Heart right ventricle (tissue), 16 donors: Measurements from ENCODE around the gene PRDM15. TPM values are rescaled to one million over a fixed set of nuclear protein-coding genes. Genes with fewer than 3 reads are reported as not detected.

ENCODE experiments used
- ATAC-seq, 8 donors: fragments of 200-7000 bp; cut with Tn5 transposase; one replicate each; pipeline ENCODE4 v1.9.1; 2020; ENCODE audit warnings: mild to moderate bottlenecking in 8 of 8, moderate library complexity in 8 of 8, moderate number of reproducible peaks in 1 of 8
- DNase-seq, 2 donors: peaks; one replicate each; pipeline ENCODE4 v3.0.0-alpha.2; 2020
- H3K27ac ChIP-seq, 10 donors: fragments of 200-600 bp; sonication (generic) in 2 of 10; one replicate each; pipeline versions ENCODE4 v1.5.0 to v1.8.0; 2020 to 2022; ENCODE audit warnings: mild to moderate bottlenecking in 3 of 10
- H3K27me3 ChIP-seq, 7 donors: fragments of 200-600 bp; one replicate each; pipeline ENCODE4 v1.8.0; 2021 to 2022; ENCODE audit warnings: mild to moderate bottlenecking in 2 of 7
- H3K36me3 ChIP-seq, 9 donors: fragments of 200-600 bp; sonication (generic) in 1 of 9; one replicate each; pipeline versions ENCODE4 v1.5.0 to v1.8.0; 2020 to 2022; ENCODE audit warnings: mild to moderate bottlenecking in 2 of 9
- H3K4me1 ChIP-seq, 9 donors: fragments of 200-600 bp; sonication (generic) in 1 of 9; one replicate each; pipeline versions ENCODE4 v1.5.0 to v1.8.0; 2020 to 2022; ENCODE audit warnings: mild to moderate bottlenecking in 4 of 9
- H3K4me3 ChIP-seq, 10 donors: fragments of 200-600 bp; sonication (generic) in 2 of 10; one replicate each; pipeline versions ENCODE4 v1.5.0 to v1.8.0; 2020 to 2022; ENCODE audit warnings: mild to moderate bottlenecking in 7 of 10, moderate library complexity in 2 of 10
- H3K9me3 ChIP-seq, 11 donors: fragments of 200-600 bp in 10 of 11; sonication (generic) in 2 of 11; one replicate each; pipeline versions ENCODE4 v1.5.0 to v1.8.0; 2013 to 2022; ENCODE audit warnings: mild to moderate bottlenecking in 2 of 11, control low read depth in 1 of 11, moderate library complexity in 1 of 11
- whole genome bisulfite sequencing, 2 donors: extraction: QIAGEN DNeasy Blood & Tissue Kit; methylation state at CpG; one replicate each; pipeline ENCODE4 v1.1.7; 2013; ENCODE audit warnings: inconsistent platforms in 1 of 2; 5-methylcytosine and 5-hydroxymethylcytosine counted together
- intact Hi-C, 10 donors: fragments of 100-400 bp; cut with DNase I; formaldehyde crosslinking; loops; one replicate each; pipeline versions ENCODE4 v1.11.1 to v1.14.2; 2022
- polyA plus RNA-seq, 2 donors: library from polyadenylated mRNA; stranded (reverse); fragments of 200-250 nt; gene quantifications; one replicate each; pipeline ENCODE4 v1.2.3, GENCODE V29; 2013
- total RNA-seq, 10 donors: library from RNA; stranded (reverse); fragmentation: NEBNext Ultra II Directional in 3 of 10; extraction: Animal tissue kit (Norgen Biotek cat#: 25700) in 3 of 10; gene quantifications; one replicate each; pipeline versions ENCODE4 v1.2.1 to v1.2.4, GENCODE V29; 2021 to 2023
- TF ChIP-seq, protein P1 (sequence below), 9 donors: fragments of 200-600 bp; sonication (generic) in 2 of 9; IDR thresholded peaks; one replicate each; pipeline versions ENCODE4 v1.5.0 to v1.8.0; 2021 to 2022; ENCODE audit warnings: antibody characterized with exemption in 9 of 9, mild to moderate bottlenecking in 5 of 9, moderate library complexity in 1 of 9
- donor health status: Arrhythmogenic right ventricular cardiomyopathy.
- donor health status: ischemic (EF 13 %, LVEDD 7.1; RV severe dilation, severe dysfunction).
- donor health status: healthy with polysubstance abuse.
- donor health status: DM: no; HTN: yes; CAD: no.
- donor health status: DM: no; HTN: no; CAD: no.
- donor health status: ischemic (EF 25% LVEDD 6.9; RV normal size, moderate dysfunction).
- donor health status: ischemic (EF 25% LVEDD 5.7; RV mildly dilated, moderate dysfunction).
- donor health status: healthy.
- donor health status: DM: yes; HTN: yes; CAD: no.
- donor health status: Ischemic cardiomyopathy.
- donor health status: ischemic (EF 35%, LVEDD 5.7; RV mildly dilated, moderate dysfunction).
- donor health status: nonischemic (EF 11% LVEDD 7.7; RV severe dilation, severe dysfunction).
- donor health status: DM: yes; HTN: yes; CAD: no.
- donor health status: PGD.
- donor health status: ischemic (EF 29% LVEDD 5.4; RV normal size, mild dysfunction).
- donor health status: nonischemic (EF 23%, LVEDD 6.1; RV moderate dilation, normal function).

Gene PRDM15
- total and polyA plus RNA-seq, 12 donors = 1.0 to 5.8 (median 3.2) TPM

GRCh38 chr21:41843584-41843983, 35.6 kb downstream of the PRDM15 start:
- 95 to 97% methylated on average over 2 of the region's 2 CpGs for WGBS, 2 donors
- intact Hi-C loops = no loop called here
- Histone ChIP-seq H3K9me3 (peaks cover 0 to 18% (median 6%) of the 10 kb centered on the region in 11 donors), H3K4me3 (no peak overlapping the region), H3K27ac (no peak overlapping the region), H3K27me3 (no peaks in the 10 kb centered on the region), H3K36me3 (peaks cover 0 to 37% (median 10%) of the 10 kb centered on the region in 9 donors), H3K4me1 (no peaks in the 10 kb centered on the region)
- DNase-seq = no peak
- TF ChIP-seq, protein P1, sequence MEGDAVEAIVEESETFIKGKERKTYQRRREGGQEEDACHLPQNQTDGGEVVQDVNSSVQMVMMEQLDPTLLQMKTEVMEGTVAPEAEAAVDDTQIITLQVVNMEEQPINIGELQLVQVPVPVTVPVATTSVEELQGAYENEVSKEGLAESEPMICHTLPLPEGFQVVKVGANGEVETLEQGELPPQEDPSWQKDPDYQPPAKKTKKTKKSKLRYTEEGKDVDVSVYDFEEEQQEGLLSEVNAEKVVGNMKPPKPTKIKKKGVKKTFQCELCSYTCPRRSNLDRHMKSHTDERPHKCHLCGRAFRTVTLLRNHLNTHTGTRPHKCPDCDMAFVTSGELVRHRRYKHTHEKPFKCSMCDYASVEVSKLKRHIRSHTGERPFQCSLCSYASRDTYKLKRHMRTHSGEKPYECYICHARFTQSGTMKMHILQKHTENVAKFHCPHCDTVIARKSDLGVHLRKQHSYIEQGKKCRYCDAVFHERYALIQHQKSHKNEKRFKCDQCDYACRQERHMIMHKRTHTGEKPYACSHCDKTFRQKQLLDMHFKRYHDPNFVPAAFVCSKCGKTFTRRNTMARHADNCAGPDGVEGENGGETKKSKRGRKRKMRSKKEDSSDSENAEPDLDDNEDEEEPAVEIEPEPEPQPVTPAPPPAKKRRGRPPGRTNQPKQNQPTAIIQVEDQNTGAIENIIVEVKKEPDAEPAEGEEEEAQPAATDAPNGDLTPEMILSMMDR (IDR thresholded peaks at IDR 0.05) = no peak
- ATAC-seq = no peak

- intact Hi-C loops = no loop called here
These were observed 38.3 kb downstream of the PRDM15 start for GRCh38 chr21:41840880-41841279.

GRCh38 chr21:41839387-41840000, 39.6 kb downstream of the PRDM15 start:
- peaks cover 0 to 66% (median 21%) of the 10 kb centered on the region in 9 donors for H3K36me3 ChIP-seq
- DNase-seq (no peak), ATAC-seq (no peak)
- no peaks in the 10 kb centered on the region for H3K27me3 ChIP-seq
- no peak overlapping the region for H3K27ac ChIP-seq
- no peaks in the 10 kb centered on the region for H3K4me1 ChIP-seq
- WGBS, 2 donors = 94 to 95% methylated on average over 21 of the region's 21 CpGs
- intact Hi-C loops = no loop called here
- H3K4me3 ChIP-seq = no peak overlapping the region
- TF ChIP-seq, protein P1 (IDR thresholded peaks at IDR 0.05) = no peak
- H3K9me3 ChIP-seq = peaks cover 0 to 18% (median 6%) of the 10 kb centered on the region in 11 donors

More at GRCh38 chr21:41840880-41841279, 38.3 kb downstream of the PRDM15 start:
- WGBS, 2 donors = 99 to 100% methylated on average over 1 of the region's 1 CpG
- Histone ChIP-seq H3K36me3 (peaks cover 0 to 53% (median 16%) of the 10 kb centered on the region in 9 donors), H3K27ac (no peak overlapping the region), H3K27me3 (no peaks in the 10 kb centered on the region), H3K4me1 (no peaks in the 10 kb centered on the region), H3K9me3 (peaks cover 0 to 18% (median 6%) of the 10 kb centered on the region in 11 donors), H3K4me3 (no peak overlapping the region)
- no peak for DNase-seq
- TF ChIP-seq, protein P1 (IDR thresholded peaks at IDR 0.05) = no peak
- ATAC-seq = no peak

DNA sequence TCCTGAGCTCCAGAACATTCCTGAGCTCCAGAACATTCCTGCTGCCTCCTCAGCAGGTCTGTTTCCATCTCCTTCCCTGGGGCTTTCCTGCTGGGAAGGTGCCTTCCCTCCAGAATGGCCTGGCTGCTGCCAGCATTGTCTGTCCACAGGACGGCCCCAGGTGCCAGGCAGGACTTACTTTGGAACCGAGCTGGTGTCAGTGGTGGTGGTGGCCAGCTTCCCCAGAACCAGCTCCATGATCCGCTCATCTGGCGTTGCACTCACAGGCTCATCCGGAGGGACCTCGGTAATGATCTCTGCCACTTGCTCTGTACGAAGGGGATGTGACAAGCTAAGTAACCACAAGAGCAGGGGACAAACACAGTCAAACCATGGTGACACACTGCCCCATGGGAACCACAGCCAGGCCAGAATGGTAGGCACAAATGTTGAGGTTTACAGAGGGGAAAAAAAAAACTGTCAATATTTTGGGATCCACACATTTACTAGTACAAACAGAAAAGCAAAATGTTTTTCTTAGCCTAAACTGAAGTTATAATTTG, 41.3 kb downstream of the PRDM15 start:
- H3K36me3 ChIP-seq = peaks cover 0 to 82% (median 28%) of the 10 kb centered on the region in 9 donors
- WGBS, 2 donors = 89 to 91% methylated on average over 7 of the region's 7 CpGs
- ATAC-seq = no peak
- TF ChIP-seq, protein P1 (IDR thresholded peaks at IDR 0.05) = no peak
- H3K9me3 ChIP-seq = peaks cover 0 to 18% (median 6%) of the 10 kb centered on the region in 11 donors
- intact Hi-C loops = no loop called here
- H3K4me3 ChIP-seq = no peak overlapping the region
- no peaks in the 10 kb centered on the region for H3K27me3 ChIP-seq
- H3K4me1 ChIP-seq = no peaks in the 10 kb centered on the region
- H3K27ac ChIP-seq = no peak overlapping the region
- no peak for DNase-seq
